Esophagus squamous epithelium (tissue), 4 donors: ENCODE results near the gene NCS1.
"Not testable (repeated sequence)": the region's sequence is repeated elsewhere in the genome, so short reads cannot be mapped to it uniquely, and the experiment has no call there.

Experiments
- CTCF ChIP-seq, 6 experiments: fragments of 450-650 bp in 4 of 6; fragments of 200-600 bp in 2 of 6; sonication (generic) in 2 of 6; IDR thresholded peaks; one replicate each; pipeline ENCODE4 v1.5.1; 2016 to 2019; ENCODE audit warnings: antibody characterized with exemption in 6 of 6, mild to moderate bottlenecking in 4 of 6, moderate library complexity in 4 of 6
- POLR2A ChIP-seq, 4 donors: fragments of 450-650 bp; IDR thresholded peaks; one replicate each; pipeline ENCODE4 v1.6.1; 2017; ENCODE audit warnings: antibody characterized with exemption in 4 of 4, mild to moderate bottlenecking in 4 of 4, moderate library complexity in 3 of 4

- not testable (repeated sequence) for TF ChIP-seq CTCF, POLR2A (IDR thresholded peaks at IDR 0.05)
Observed at GRCh38 chr9:130277525-130277924, 105.3 kb downstream of the NCS1 start.
